ENCODE measurements around the gene TSPAN18. TPM values are rescaled to one million over a fixed set of nuclear protein-coding genes. Genes with fewer than 3 reads are reported as not detected.

TSPAN18 gene
- total and polyA plus RNA-seq, 10 of the 15 experiments (the other 5 are each of a cell fraction or from before 2014, with no cell fraction given), result 0.02 to 0.77 (median 0.13) TPM; not detected in 1

GRCh38 chr11:44950031-44950624, 223.4 kb downstream of the TSPAN18 start:
- intact Hi-C loops (cut with micrococcal nuclease; ENCODE audit: unreplicated experiment), result no loop called here
- H3K36me3 ChIP-seq (ENCODE audit: control insufficient read depth in 2 of 2, insufficient read depth in 2 of 2, low read length in 1 of 2), result no peaks in the 10 kb centered on the region
- no peaks in the 10 kb centered on the region; the same call in 1 of the 2 replicates for H4K20me1 ChIP-seq (ENCODE audit: control insufficient read depth, insufficient read depth)
- H3K9me3 ChIP-seq (replicated peaks; ENCODE audit: control insufficient read depth, insufficient read depth, low read length), result peaks cover 2% of the 10 kb centered on the region; the same call in 1 of the 3 replicates
- H3K4me3 ChIP-seq, result peak overlapping the region; percentile 27; the same call in 1 of the 2 replicates
- ATAC-seq (no peak), DNase-seq (ENCODE audit: low read depth, low spot score) (no peak), FAIRE-seq (no peak)
- H3K79me2 ChIP-seq (ENCODE audit: control insufficient read depth, insufficient read depth, low read length), result no peaks in the 10 kb centered on the region
- no peak overlapping the region for H3K27ac ChIP-seq (ENCODE audit: control insufficient read depth, insufficient read depth)
- peaks cover 0 to 6% of the 10 kb centered on the region in 2 experiments; a peak in 3 of 4 replicates for H3K27me3 ChIP-seq (replicated peaks in 1 of 2; ENCODE audit: control insufficient read depth in 2 of 2, insufficient read depth in 2 of 2, low read length in 1 of 2)
- H3K4me2 ChIP-seq (ENCODE audit: control insufficient read depth, insufficient read depth), result peak overlapping the region; percentile 44
- peak overlapping the region; percentile 18 for H2AFZ ChIP-seq (ENCODE audit: control insufficient read depth, low read depth, low read length)
- CTCF ChIA-PET, result no interaction called here
- no TSS peak for BruUV-seq (replicated peaks)
- H3K4me1 ChIP-seq (ENCODE audit: control insufficient read depth, insufficient read depth, low read length), result no peaks in the 10 kb centered on the region
- RAD21 ChIA-PET (ENCODE audit: unreplicated experiment), result no interaction called here
- 3% methylated on average over 39 of the region's 63 CpGs for WGBS (ENCODE audit: insufficient coverage, insufficient replicate concordance, low lambda C conversion rate, missing lambda C conversion rate)
- in situ Hi-C loops (cut with MboI), result no loop called here
- POLR2A ChIA-PET, result no interaction called here
- no peak overlapping the region for H3K9ac ChIP-seq (ENCODE audit: control insufficient read depth, insufficient read depth, low read length)
- SMC1A ChIA-PET (ENCODE audit: uncharacterized antibody, unreplicated experiment), result no interaction called here
- TF ChIP-seq, protein P1, sequence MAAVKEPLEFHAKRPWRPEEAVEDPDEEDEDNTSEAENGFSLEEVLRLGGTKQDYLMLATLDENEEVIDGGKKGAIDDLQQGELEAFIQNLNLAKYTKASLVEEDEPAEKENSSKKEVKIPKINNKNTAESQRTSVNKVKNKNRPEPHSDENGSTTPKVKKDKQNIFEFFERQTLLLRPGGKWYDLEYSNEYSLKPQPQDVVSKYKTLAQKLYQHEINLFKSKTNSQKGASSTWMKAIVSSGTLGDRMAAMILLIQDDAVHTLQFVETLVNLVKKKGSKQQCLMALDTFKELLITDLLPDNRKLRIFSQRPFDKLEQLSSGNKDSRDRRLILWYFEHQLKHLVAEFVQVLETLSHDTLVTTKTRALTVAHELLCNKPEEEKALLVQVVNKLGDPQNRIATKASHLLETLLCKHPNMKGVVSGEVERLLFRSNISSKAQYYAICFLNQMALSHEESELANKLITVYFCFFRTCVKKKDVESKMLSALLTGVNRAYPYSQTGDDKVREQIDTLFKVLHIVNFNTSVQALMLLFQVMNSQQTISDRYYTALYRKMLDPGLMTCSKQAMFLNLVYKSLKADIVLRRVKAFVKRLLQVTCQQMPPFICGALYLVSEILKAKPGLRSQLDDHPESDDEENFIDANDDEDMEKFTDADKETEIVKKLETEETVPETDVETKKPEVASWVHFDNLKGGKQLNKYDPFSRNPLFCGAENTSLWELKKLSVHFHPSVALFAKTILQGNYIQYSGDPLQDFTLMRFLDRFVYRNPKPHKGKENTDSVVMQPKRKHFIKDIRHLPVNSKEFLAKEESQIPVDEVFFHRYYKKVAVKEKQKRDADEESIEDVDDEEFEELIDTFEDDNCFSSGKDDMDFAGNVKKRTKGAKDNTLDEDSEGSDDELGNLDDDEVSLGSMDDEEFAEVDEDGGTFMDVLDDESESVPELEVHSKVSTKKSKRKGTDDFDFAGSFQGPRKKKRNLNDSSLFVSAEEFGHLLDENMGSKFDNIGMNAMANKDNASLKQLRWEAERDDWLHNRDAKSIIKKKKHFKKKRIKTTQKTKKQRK (IDR thresholded peaks at IDR 0.05; ENCODE audit: low read depth, low read length), result no peak
- no peak for TF ChIP-seq E4F1 (IDR thresholded peaks at IDR 0.05; ENCODE audit: borderline replicate concordance, partially characterized antibody)
- TF ChIP-seq ZNF622 (IDR thresholded peaks at IDR 0.05), result no peak
- TF ChIP-seq RAD51 (IDR thresholded peaks at IDR 0.05), result no peak
- no peak for TF ChIP-seq ZSCAN29 (IDR thresholded peaks at IDR 0.05)
- no peak for TF ChIP-seq ZBED1 (IDR thresholded peaks at IDR 0.05; ENCODE audit: borderline replicate concordance)
- TF ChIP-seq BACH1 (IDR thresholded peaks at IDR 0.05; ENCODE audit: borderline replicate concordance), result no peak
- TF ChIP-seq, protein P2, sequence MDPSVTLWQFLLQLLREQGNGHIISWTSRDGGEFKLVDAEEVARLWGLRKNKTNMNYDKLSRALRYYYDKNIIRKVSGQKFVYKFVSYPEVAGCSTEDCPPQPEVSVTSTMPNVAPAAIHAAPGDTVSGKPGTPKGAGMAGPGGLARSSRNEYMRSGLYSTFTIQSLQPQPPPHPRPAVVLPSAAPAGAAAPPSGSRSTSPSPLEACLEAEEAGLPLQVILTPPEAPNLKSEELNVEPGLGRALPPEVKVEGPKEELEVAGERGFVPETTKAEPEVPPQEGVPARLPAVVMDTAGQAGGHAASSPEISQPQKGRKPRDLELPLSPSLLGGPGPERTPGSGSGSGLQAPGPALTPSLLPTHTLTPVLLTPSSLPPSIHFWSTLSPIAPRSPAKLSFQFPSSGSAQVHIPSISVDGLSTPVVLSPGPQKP (IDR thresholded peaks at IDR 0.05; ENCODE audit: low read depth, low read length), result no peak
- TF ChIP-seq GABPA (IDR thresholded peaks at IDR 0.05; ENCODE audit: low read depth), result no peak
- no peak for TF ChIP-seq NKRF (conservative IDR thresholded peaks at IDR 0.05)
- TF ChIP-seq SUPT20H (IDR thresholded peaks at IDR 0.05; ENCODE audit: borderline replicate concordance, control insufficient read depth, low read depth, low read length), result no peak
- TF ChIP-seq NR2C2 (IDR thresholded peaks at IDR 0.05; ENCODE audit: borderline replicate concordance, control insufficient read depth, insufficient read length, low read depth), result no peak
- TF ChIP-seq ETV6 (conservative IDR thresholded peaks at IDR 0.05 in 1 of 2, IDR thresholded peaks at IDR 0.05 in 1 of 2; ENCODE audit: borderline replicate concordance in 1 of 2, low read depth in 1 of 2), result no peak
- TF ChIP-seq RB1 (IDR thresholded peaks at IDR 0.05; ENCODE audit: borderline replicate concordance), result no peak
